NB4 (cell line): ENCODE data around the gene SEC24C.

Source experiments
- POLR2A ChIP-seq: IDR thresholded peaks from 2 replicates; pipeline ENCODE4 v1.6.1; 2011; ENCODE audit warnings: mild to moderate bottlenecking; ENCODE audit not compliant: insufficient read length; ENCODE audit errors: extremely low read depth
- TF ChIP-seq, protein P1 (sequence below): IDR thresholded peaks from one replicate; pipeline ENCODE4 v1.5.1; 2012; ENCODE audit warnings: low read depth, low read length
- TF ChIP-seq, protein P2 (sequence below): IDR thresholded peaks from 2 replicates; pipeline ENCODE4 v1.6.1; 2011; ENCODE audit warnings: low read depth, low read length

DNA sequence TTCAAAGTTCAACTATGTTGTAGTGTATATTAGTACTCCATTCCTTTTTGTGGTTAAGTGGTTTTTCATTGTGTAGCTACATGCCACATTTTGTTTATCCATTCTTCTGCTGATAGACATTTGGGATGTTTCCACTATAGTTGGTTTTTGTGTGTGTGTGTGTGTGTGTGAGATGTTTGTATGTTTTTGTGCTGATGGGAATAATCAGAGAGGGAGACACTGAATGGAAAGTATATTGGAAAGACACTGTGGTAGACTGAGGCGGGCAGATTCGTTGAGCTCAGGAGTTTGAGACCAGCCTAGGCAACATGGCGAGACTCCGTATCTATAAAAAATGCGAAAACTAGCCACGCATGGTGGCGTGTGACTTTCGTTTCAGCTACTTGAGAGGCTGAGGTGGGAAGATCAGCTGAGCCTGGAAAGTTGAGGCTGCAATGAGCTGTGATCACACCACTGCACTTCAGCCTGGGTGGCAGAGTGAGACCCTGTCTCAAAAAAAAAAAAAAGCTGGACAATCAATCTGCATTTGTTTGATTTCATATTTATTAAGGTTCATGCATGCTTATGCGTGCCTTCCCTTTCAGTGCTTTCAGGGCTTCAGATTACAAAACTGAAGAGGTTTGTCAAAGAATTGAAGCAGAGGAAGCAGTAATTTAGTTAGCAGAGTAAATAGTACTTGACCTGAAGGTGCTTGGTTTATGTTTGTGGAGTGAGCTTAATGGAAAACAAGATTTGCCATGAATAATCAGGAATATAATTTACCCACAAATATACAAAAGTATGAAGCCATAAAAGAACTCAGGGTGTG, 14.7 kb downstream of the SEC24C start:
- TF ChIP-seq POLR2A = no peak
- TF ChIP-seq, protein P1, sequence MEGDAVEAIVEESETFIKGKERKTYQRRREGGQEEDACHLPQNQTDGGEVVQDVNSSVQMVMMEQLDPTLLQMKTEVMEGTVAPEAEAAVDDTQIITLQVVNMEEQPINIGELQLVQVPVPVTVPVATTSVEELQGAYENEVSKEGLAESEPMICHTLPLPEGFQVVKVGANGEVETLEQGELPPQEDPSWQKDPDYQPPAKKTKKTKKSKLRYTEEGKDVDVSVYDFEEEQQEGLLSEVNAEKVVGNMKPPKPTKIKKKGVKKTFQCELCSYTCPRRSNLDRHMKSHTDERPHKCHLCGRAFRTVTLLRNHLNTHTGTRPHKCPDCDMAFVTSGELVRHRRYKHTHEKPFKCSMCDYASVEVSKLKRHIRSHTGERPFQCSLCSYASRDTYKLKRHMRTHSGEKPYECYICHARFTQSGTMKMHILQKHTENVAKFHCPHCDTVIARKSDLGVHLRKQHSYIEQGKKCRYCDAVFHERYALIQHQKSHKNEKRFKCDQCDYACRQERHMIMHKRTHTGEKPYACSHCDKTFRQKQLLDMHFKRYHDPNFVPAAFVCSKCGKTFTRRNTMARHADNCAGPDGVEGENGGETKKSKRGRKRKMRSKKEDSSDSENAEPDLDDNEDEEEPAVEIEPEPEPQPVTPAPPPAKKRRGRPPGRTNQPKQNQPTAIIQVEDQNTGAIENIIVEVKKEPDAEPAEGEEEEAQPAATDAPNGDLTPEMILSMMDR = no peak
- TF ChIP-seq, protein P2, sequence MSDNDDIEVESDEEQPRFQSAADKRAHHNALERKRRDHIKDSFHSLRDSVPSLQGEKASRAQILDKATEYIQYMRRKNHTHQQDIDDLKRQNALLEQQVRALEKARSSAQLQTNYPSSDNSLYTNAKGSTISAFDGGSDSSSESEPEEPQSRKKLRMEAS = no peak
